GM21737 (cell line): ENCODE measurements around the gene PKN1.
A peak's percentile ranks its signal among the peaks of the same experiment; 100 is the strongest.

Experiments
- ATAC-seq: cut with Tn5 transposase; IDR thresholded peaks from one replicate; pipeline ENCODE4 v1.9.1; 2021; ENCODE audit warnings: mild to moderate bottlenecking, moderate library complexity; ENCODE audit not compliant: unreplicated experiment

Gene PKN1

DNA sequence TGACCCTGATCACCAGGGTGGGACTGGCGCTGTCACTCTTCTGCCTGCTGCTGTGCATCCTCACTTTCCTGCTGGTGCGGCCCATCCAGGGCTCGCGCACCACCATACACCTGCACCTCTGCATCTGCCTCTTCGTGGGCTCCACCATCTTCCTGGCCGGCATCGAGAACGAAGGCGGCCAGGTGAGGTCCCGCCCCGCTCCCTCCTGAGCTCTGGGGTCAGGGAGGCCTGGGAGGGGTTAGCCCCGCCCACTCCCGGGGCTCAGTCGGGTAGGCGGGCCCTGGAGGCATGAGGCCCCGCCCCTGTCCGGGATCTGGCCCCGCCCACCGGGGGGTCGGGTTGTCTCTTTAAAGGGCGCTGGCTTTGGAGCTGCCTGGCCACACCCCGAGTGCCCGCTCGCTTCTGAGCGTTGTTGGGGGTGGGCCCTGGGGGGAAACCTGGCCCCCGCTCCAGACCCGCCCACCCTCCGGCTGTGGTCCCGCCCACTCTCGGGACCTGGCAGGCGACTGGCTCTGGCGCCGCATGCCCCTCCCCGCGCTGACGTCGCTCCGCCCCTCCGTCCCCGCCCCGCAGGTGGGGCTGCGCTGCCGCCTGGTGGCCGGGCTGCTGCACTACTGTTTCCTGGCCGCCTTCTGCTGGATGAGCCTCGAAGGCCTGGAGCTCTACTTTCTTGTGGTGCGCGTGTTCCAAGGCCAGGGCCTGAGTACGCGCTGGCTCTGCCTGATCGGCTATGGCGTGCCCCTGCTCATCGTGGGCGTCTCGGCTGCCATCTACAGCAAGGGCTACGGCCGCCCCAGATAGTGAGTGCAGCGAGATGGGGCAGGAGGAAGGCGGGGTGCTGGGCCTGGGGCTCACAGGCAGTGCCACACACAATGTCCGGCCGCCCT, 27.1 kb upstream of the PKN1 start:
- ATAC-seq, result peak; percentile 50

- no peak for ATAC-seq
Measured at GRCh38 chr19:14406645-14407401, 26.3 kb upstream of the PKN1 start.

DNA sequence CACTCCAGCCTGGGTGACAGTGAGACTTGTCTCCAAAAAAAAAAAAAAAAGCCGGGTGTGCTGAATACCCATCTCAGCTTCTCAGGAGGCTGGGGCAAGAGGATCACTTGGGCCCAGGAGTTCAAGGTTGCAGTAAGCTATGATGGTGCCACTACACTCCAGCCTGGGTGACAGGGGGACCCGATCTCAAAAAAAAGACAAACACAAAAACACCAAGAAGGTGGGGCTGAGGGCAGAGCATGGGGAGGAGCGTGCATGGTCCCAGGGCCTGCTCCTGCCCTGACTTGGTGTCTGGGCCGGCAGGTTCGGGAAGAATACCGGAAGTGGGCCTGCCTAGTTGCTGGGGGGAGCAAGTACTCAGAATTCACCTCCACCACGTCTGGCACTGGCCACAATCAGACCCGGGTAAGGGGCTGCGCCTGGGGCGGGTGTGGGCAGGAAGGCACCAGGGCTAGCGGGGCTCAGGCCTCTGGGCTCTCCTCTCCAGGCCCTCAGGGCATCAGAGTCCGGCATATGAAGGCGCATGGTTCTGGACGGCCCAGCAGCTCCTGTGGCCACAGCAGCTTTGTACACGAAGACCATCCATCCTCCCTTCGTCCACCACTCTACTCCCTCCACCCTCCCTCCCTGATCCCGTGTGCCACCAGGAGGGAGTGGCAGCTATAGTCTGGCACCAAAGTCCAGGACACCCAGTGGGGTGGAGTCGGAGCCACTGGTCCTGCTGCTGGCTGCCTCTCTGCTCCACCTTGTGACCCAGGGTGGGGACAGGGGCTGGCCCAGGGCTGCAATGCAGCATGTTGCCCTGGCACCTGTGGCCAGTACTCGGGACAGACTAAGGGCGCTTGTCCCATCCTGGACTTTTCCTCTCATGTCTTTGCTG, 25.3 kb upstream of the PKN1 start:
- ATAC-seq, result no peak

DNA sequence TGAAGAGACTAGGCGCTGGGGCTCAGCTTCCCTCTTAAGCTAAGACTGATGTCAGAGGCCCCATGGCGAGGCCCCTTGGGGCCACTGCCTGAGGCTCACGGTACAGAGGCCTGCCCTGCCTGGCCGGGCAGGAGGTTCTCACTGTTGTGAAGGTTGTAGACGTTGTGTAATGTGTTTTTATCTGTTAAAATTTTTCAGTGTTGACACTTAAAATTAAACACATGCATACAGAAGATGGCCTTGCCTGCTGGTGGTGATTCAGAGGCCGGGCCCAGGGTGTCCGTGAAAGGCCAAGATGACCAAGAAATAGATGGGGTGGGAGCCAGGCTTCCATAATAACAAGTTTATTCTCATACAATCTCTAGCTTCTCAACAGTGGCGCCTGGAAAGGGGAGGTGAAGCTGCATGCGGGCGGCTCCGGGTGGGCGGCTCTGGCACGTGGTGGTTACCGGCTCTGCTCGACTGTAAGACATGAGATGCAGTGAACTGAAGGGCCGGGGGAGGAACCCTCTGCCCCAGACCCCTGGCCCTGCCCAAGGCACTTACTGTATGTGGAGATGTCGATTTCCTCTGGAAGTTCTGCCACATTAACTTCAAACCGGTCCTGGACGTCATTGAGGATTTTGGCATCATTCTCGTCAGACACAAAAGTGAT, 24.5 kb upstream of the PKN1 start:
- no peak for ATAC-seq

DNA sequence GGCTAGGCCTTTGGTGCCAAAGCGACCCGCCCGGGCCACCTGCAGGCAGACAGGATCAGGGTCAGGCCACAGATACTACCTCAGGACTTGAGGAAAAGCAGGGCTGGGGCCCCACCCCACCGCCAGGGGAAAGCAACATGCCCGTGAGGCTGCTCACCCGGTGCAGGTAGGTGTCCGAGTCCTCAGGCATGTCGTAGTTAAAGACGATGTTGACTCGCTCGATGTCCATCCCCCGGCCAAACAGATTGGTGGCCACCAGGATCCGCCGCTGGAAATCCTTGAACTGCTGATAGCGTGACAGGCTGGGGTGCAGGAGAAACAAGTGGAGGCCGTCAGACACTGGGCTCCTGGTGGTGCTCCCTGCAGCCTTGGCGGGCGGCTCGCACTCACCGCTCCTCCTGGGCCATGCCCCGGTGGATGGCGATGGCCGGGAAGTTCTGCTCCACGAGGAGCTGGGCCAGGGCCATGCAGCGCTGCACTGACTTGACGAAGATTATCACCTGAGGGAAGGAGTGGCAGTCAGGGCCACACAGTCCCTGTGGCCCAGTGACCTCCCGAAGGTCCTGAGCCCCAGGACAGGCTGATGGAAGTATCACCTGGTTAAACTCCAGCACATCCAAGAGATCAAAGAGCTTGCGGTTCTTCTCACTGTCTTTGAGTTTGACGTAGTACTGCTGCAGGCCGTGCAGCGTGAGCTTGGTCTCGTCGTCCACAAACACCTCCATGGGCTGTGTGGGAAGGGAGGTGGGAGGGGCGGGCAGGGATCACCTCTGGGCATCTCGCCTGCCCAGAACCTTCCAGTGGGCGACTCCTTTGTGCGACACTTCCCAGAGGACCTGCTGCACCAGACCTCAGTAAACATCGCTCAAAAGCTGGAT, 23.7 kb upstream of the PKN1 start:
- ATAC-seq, result no peak

GRCh38 chr19:14410091-14411051, 22.7 kb upstream of the PKN1 start:
- ATAC-seq, result no peak

DNA sequence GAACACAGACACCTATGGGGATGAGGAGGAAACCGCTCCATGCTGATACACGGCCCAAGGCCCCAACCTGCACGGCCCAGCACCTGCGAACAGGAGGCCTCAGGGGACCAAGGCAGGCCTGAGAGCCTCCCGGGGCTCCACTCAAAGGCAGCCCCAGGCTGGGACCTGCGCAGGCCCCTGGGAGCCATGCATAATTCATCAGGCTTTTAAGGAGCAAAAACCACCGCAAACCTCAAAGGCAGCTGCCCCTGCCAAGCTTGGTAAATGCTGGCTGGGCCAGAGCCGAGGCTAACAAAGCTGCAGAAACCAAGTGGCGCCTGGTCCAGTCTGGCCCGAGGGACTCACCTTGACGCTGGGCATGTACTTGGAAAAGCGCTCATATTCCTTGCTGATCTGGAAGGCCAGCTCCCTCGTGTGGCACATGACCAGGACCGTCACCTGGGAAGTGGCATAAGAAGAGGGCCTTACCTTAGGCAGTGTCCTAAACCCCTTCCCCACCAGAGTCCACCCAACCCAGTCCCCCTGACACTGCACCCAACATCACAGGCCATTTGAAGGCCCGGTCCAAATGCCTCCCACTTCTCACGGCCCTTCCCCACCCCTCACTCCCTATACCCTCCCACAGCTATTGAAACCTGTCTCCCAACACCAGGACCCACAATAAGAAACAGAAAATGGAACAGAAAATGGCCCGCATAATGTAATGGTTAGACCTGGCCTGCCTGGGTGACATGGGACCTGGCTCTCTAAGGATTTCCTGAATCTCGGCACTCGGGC, 21.8 kb upstream of the PKN1 start:
- no peak for ATAC-seq

GRCh38 chr19:14411938-14412245, 21.2 kb upstream of the PKN1 start:
- ATAC-seq, result no peak

DNA sequence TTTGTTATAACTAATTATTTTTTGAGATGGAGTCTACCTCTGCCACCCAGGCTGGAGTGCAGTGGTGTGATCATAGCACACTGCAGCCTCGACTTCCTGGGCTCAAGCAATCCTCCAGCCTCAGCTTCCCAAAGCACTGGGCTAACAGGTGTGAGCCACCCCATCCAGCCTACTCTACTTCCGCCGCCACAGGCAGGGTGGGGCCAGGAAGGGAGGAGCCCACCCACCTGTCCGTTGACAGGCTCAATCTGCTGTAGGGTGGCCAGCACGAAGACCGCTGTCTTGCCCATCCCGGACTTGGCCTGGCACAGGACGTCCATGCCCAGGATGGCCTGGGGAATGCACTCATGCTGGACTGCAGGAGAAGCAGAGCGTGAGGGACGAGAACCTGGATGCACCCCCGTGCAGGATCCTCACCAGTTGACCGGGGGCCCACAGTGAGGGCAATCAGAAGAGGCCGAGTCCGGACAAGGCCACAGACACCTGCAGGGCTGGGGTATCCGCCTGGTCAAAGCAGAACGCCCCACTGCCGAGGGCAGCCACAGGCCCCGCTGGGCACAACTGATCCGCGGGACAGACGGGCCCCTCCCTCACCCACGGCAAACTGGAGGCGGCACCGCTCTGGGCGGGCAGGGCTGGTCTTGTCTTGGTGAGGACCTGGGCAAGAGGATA, 20.6 kb upstream of the PKN1 start:
- no peak for ATAC-seq

DNA sequence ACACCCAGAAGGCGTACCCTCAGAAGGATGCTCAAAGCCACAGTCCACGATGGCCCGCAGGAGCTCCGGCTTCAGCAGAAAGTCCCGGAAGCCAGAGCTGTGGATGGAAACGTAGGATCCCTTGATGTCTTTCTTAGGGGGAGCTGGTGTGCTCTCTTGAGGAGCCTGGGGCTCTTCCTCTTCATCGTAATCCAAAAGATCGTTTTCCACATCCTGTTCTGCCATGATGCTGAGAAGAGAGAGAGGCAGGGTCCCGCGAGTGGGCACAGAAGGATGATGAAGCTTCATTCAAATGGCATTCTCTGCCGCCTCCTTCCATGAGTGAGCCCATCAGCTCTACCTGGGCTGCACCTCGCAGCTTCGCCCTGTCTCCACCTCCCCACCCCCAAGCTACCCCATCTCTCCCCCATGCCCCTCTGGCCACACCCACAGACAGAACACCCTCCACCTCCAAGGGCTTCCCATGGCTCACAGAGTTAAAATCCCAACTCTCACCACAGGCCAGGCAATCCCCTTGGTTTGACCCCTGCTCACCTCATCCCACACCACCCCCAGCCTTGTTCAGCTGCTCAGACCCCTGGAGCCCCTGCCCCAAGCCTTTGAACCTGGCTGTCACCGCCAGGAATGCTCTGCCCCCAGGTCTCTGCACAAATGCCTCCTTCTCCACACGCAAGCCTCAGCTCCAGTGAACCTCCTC, 20.0 kb upstream of the PKN1 start:
- no peak for ATAC-seq

GRCh38 chr19:14413693-14414181, 19.4 kb upstream of the PKN1 start:
- no peak for ATAC-seq

GRCh38 chr19:14414926-14415690, 18.0 kb upstream of the PKN1 start:
- no peak for ATAC-seq

- ATAC-seq, result no peak
Measured at GRCh38 chr19:14416817-14417231, 16.3 kb upstream of the PKN1 start.

DNA sequence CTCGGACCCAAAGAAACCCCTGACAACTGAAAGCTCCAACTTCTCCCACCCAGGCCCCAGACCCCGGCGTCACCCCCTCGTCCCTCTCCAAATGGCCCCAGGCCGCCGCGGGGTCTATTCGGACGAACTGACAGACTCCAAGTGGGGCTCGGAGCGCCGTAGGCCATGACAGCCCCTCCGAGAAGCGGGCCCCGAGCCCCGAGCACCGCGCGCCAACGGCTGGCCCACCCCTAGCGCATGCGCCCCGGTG, 14.3 kb upstream of the PKN1 start:
- peak; percentile 39 for ATAC-seq

DNA sequence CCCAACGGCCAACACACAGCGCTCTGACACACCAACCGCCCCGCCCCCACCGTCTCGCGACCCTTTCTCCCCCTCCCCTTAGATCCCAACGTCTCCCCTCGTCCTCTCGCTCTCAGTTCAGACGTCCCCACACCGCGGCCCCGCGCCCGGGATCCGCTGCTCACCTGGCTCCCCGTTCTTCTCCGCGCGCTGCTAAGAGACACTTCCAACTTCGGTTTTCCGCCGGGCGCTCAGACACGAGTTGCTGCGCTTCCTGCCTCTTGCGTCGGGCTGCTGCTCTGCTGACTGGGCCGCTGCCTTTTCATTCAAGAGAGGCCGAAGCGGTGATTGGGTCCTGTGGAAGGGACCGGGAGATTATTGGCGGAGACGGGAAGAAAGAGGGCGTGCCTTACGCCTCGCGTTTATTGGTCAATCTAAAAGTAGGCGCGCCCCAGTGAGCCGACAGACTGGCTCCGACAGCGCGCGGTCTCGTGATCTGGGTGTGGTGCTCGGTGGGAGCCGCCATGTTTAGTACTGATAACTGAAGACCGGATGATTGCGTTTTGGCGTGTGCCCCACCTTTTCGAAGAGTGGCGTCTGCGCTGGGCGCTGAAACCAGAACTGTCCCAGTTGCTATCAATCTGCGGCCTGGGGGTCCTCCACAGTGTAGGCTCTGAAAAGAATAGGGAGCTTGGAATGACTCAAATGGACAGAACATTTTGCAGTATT, 13.8 kb upstream of the PKN1 start, which contains the start of gene DDX39A:
DDX39A (minus strand) TSS at position 236 of the 708 bp plus-strand sequence. CDS start 6,121 bp downstream, outside the sequence.
- ATAC-seq, result peak; percentile 78
